ENCODE data around the gene PHF2. TPM values are rescaled to one million over a fixed set of nuclear protein-coding genes. Genes with fewer than 3 reads are reported as not detected.

Gene PHF2
- total and polyA plus RNA-seq, 9 of the 15 experiments (the other 6 are each of a cell fraction or from before 2014, with no cell fraction given) = 0.37 to 14.4 (median 8.1) TPM

DNA sequence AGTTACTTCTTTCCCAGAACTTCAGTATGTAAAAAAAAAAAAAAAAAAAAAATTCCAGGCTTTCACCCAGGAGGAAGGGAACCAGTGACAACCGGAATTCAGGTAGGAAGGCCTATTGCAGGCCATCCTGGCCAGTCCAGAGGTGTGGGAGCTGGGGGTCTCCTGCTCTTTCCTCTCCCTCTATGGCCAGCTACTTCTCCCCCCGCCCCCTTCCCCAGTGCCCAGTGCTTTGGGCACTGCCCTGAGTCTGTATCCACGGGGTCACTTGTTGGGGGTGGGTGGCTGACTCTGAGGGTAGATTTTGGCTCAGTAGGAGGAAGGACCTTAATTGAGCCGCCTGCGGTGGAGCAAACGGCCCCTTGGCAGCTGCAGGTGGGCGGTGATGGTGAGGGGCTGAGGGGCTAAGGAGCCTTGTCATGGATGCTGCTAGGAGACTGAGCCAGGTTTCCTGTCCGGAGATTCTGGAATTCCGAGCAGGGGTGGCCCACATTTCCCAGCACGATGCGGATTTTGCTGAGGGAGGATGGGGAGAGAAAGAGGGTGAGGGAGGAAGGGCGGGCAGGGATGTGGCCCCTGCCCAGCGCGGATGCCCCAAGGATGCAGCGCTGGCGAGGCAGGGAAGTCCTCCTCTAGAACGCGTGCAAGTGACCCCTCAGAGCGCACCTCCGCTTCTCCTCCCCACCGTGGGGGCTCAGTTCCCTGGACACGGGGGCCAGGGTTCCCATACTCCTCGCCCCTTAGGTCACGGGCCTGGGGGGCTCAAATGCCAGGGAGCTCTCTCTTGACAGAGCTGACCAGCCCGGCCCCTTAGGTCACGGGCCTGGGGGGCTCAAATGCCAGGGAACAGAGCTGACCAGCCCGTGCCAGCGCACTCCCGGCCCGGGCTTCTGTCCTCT lies 1.2 kb upstream of the PHF2 start (continued):
- TF ChIP-seq, protein P1, sequence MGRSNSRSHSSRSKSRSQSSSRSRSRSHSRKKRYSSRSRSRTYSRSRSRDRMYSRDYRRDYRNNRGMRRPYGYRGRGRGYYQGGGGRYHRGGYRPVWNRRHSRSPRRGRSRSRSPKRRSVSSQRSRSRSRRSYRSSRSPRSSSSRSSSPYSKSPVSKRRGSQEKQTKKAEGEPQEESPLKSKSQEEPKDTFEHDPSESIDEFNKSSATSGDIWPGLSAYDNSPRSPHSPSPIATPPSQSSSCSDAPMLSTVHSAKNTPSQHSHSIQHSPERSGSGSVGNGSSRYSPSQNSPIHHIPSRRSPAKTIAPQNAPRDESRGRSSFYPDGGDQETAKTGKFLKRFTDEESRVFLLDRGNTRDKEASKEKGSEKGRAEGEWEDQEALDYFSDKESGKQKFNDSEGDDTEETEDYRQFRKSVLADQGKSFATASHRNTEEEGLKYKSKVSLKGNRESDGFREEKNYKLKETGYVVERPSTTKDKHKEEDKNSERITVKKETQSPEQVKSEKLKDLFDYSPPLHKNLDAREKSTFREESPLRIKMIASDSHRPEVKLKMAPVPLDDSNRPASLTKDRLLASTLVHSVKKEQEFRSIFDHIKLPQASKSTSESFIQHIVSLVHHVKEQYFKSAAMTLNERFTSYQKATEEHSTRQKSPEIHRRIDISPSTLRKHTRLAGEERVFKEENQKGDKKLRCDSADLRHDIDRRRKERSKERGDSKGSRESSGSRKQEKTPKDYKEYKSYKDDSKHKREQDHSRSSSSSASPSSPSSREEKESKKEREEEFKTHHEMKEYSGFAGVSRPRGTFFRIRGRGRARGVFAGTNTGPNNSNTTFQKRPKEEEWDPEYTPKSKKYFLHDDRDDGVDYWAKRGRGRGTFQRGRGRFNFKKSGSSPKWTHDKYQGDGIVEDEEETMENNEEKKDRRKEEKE (IDR thresholded peaks at IDR 0.05; ENCODE audit: borderline replicate concordance in 1 of 2, control insufficient read depth in 1 of 2, low read depth in 2 of 2, low read length in 1 of 2) = no peak
- no peak for TF ChIP-seq POLR2B (IDR thresholded peaks at IDR 0.05; ENCODE audit: low read depth, partially characterized antibody)
- TF ChIP-seq FOXA3 (CRISPR knock-in tag; conservative IDR thresholded peaks at IDR 0.05 in 1 of 2, IDR thresholded peaks at IDR 0.05 in 1 of 2) = no peak
- TF ChIP-seq ZKSCAN8 (CRISPR knock-in tag; IDR thresholded peaks at IDR 0.05) = no peak
- TF ChIP-seq, protein P2, sequence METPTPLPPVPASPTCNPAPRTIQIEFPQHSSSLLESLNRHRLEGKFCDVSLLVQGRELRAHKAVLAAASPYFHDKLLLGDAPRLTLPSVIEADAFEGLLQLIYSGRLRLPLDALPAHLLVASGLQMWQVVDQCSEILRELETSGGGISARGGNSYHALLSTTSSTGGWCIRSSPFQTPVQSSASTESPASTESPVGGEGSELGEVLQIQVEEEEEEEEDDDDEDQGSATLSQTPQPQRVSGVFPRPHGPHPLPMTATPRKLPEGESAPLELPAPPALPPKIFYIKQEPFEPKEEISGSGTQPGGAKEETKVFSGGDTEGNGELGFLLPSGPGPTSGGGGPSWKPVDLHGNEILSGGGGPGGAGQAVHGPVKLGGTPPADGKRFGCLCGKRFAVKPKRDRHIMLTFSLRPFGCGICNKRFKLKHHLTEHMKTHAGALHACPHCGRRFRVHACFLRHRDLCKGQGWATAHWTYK (CRISPR knock-in tag; IDR thresholded peaks at IDR 0.05) = 0 out of 2 replicates have a peak, but pooled peaks have one; percentile 39
